Spleen (tissue), 7 donors: Measurements from ENCODE around the gene WAS.

Source experiments
- CTCF ChIP-seq, 11 experiments: fragments of 200-600 bp in 7 of 11; fragments of 450-650 bp in 4 of 11; sonication (generic) in 4 of 11; IDR thresholded peaks in 8 of 11; conservative IDR thresholded peaks in 3 of 11; 1 replicate in 7 of 11; 2 replicates in 4 of 11; pipeline versions ENCODE4 v1.4.0 to v1.8.0; 2016 to 2021; ENCODE audit warnings: antibody characterized with exemption in 11 of 11, inconsistent platforms in 4 of 11, mild to moderate bottlenecking in 1 of 11
- POLR2A ChIP-seq, 3 donors: fragments of 450-650 bp; IDR thresholded peaks; one replicate each; pipeline ENCODE4 v1.5.1; 2017; ENCODE audit warnings: antibody characterized with exemption in 3 of 3, mild to moderate bottlenecking in 1 of 3
- POLR2AphosphoS5 ChIP-seq, 3 donors: sonication (generic); formaldehyde crosslinking; IDR thresholded peaks; one replicate each; pipeline ENCODE4 v1.5.1; 2017; ENCODE audit warnings: antibody characterized with exemption in 3 of 3
- donor health status: DM: no; HTN: no; CAD: no; lungs with moderate emphysema.
- donor health status: DM: no; HTN: no; CAD: no.
- donor health status: DM: no; HTN: no; CAD: no.

GRCh38 chrX:48700951-48701653 lies 17.5 kb downstream of the WAS start:
- no peak for TF ChIP-seq CTCF (IDR thresholded peaks at IDR 0.05 in 8 of 11, conservative IDR thresholded peaks at IDR 0.05 in 3 of 11)
- TF ChIP-seq POLR2AphosphoS5 (IDR thresholded peaks at IDR 0.05): no peak
- no peak for TF ChIP-seq POLR2A (IDR thresholded peaks at IDR 0.05)
